HG03175 (cell line): ENCODE data around the gene HIVEP1.
"Not testable (repeated sequence)": the region's sequence is repeated elsewhere in the genome, so short reads cannot be mapped to it uniquely, and the experiment has no call there.

Experiments used
- ATAC-seq: cut with Tn5 transposase; IDR thresholded peaks from one replicate; pipeline ENCODE4 v1.9.1; 2021; ENCODE audit warnings: mild to moderate bottlenecking, moderate library complexity; ENCODE audit not compliant: unreplicated experiment

The HIVEP1 gene

GRCh38 chr6:12176782-12177181 lies 164.7 kb downstream of the HIVEP1 start:
- ATAC-seq: not testable (repeated sequence)

DNA sequence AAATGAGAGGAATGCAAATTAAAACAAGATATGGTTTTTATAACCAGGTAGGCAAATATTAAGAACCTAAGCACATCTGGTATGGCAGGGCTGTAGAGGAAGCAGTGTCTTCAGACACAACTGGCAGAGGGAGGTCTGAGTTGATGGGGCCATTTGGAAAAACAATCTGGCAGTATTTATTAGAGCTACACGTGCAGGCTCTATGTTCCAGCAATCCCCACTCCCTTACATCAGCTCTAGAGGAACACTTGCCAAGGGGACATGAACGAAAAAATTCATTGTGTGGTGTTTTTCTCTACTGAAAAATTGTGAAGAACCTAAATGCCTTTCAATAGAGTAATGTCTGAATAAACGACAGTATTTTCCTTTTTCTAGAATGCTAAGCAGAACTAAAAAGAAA lies 166.4 kb downstream of the HIVEP1 start:
- ATAC-seq: no peak

DNA sequence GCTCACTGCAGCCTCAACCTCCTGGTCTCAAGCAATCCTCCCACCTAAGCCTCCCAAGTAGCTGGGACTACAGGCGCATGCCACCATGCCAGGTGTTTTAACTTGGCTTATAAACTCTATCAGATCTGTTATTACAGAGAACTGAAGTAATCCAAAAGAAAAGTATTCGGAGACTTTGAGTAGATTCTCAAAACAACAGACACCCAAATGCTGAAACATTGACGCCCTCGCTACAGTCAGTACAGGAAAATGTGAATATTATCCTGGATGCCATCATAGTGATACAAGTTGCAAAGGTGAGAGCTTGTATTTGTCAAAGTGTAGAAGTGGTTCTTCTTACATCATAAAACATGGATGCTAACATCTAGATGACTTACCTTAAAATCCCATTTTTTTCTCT lies 169.4 kb downstream of the HIVEP1 start:
- ATAC-seq: no peak

DNA sequence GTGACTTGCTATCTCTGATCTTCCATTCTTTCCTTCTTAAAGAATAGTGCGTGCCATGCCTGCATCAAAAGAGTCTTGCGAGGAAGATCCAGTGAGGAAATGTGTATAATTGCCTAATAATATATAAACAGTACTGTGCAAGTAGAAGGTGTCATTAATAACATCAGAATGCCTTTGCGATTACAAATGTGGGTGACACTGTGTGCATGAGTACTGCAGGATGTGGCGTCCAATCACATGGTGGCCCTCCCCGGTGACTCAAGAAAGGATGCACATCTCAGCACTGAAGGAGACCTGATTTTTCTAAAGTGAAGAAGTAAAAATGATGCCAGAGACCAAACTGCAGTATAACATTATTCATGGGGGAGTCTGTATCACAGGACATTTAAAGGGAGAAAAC lies 170.6 kb downstream of the HIVEP1 start:
- ATAC-seq: no peak

GRCh38 chr6:12185081-12185673 lies 173.1 kb downstream of the HIVEP1 start:
- ATAC-seq: no peak

GRCh38 chr6:12186528-12186927 lies 174.4 kb downstream of the HIVEP1 start:
- ATAC-seq: no peak

DNA sequence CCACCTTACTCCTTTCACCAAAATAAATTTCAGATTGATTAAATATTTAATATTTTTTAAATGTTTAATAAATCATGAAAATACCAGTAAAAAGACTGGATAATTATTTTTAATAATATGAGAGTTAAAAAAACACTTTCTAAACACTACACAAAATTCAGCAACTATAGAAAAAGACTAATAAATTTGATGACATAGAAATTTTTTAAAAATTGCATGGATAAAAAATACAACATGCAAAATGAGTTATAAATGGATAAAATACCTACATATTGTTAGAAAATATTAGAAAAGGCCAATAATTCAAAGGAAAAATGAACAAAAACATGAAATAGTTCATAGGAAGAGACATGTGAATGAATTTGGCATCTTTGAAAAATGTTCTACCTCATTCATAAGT lies 177.0 kb downstream of the HIVEP1 start:
- no peak for ATAC-seq

DNA sequence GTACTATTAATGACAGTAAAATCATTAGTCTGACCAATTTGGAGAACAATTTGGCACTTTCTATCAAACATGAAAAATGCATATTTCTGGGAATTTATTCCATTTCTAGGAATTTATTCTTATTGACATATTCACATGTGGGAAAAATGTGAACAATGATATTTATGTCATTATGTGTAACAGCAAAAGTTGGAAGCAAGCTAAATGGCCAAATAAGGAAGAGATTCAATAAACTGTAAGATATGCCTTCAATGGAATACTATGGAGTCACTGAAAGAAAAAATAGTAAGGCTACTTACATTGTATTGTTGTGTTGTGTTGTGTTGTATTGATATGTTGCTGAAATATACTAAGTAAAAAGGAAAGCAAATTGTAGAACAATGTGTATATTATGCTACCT lies 177.5 kb downstream of the HIVEP1 start:
- ATAC-seq: no peak

- ATAC-seq: no peak
Measured at GRCh38 chr6:12190252-12190651, 178.1 kb downstream of the HIVEP1 start.

DNA sequence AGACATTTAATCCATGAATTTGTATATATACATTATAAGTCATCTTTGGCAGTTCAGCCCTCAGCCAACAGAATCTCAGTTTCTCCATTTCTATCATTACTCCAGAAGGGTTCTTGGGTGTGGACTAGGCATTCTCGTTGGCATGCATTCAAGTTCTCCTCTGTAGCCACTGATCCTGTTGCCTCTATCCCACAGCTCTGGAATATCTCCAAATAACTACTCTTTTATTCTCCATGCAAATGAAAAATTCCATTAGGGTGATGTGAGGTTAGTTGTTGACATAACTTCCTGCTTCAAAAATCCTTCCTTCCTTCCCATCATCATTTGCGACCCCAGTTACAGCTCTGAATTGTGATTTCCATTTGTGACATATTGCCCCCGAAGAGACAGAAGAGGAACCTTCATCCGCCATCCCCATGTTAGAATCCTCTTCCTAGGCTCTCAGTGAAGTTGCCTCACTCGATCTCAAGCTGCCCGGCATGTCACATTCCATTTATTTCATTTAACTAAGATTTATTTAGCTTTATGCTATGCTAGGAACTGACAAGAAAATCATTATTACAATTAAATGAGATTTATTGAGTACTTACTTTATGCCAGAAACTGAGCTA lies 184.3 kb downstream of the HIVEP1 start:
- ATAC-seq: no peak

GRCh38 chr6:12198851-12199250 lies 186.7 kb downstream of the HIVEP1 start:
- ATAC-seq: no peak

- no peak for ATAC-seq
Measured at GRCh38 chr6:12200015-12200564, 188.0 kb downstream of the HIVEP1 start.

GRCh38 chr6:12200761-12201160 lies 188.6 kb downstream of the HIVEP1 start:
- ATAC-seq: no peak

DNA sequence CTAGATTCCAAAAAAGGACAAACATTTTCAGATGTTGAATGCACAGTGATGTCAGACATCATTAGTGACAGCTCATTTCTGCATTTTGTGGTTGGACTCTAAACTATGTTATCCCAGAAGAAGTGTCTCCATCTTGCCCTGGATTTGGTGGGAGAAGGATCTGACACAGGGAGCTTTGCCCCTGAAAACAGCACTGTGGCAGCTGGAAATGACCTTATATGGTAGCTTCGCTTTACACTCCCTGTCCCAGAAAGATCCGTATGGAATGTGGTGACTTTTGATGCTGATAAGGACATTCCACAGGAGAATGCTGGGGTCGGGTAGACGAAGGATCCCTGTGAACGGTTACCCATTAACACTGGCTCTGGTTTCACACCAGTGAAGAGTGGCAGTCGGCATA lies 190.9 kb downstream of the HIVEP1 start:
- ATAC-seq: no peak

DNA sequence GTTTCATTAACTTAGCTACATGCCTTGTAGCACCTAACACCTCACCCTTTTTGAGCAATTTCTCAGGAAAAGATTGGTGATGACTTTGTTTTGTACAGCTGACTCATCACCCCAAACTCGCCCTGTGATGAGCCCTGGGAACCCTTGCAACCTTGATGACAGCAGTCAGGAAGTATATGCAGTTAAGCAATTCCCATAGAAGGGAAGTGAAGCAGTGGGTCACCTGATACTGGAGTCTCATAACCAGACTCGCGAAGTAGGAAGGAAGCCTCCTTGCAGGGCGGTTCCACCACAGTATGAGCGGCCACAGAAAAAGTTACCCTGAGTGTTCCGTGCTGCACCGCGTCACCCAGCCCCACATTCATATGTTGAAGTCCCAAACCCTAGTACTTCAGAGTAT lies 196.1 kb downstream of the HIVEP1 start:
- no peak for ATAC-seq

- ATAC-seq: no peak
Measured at GRCh38 chr6:12208673-12209072, 196.6 kb downstream of the HIVEP1 start.
